Peyer's patch (tissue), 4 donors: ENCODE data around the gene PSMA2.
"Not testable (repeated sequence)": the region's sequence is repeated elsewhere in the genome, so short reads cannot be mapped to it uniquely, and the experiment has no call there.

Experiments used
- CTCF ChIP-seq, 6 experiments: fragments of 450-650 bp in 4 of 6; fragments of 200-600 bp in 2 of 6; sonication (generic) in 1 of 6; IDR thresholded peaks; one replicate each; pipeline ENCODE4 v1.5.1; 2017 to 2019; ENCODE audit warnings: antibody characterized with exemption in 6 of 6, mild to moderate bottlenecking in 3 of 6, moderate library complexity in 1 of 6
- POLR2A ChIP-seq, 2 donors: fragments of 450-650 bp; IDR thresholded peaks; one replicate each; pipeline ENCODE4 v1.5.1; 2017; ENCODE audit warnings: antibody characterized with exemption in 2 of 2, mild to moderate bottlenecking in 2 of 2, moderate library complexity in 2 of 2

GRCh38 chr7:42885183-42885582 is 46.8 kb downstream of the PSMA2 start:
- not testable (repeated sequence) for TF ChIP-seq POLR2A, CTCF (IDR thresholded peaks at IDR 0.05)
